ENCODE data around the gene PTPRM. TPM values are rescaled to one million over a fixed set of nuclear protein-coding genes. Genes with fewer than 3 reads are reported as not detected.

The PTPRM gene
- polyA plus RNA-seq, 1 donor (not counting 4 experiments of a cell fraction or from before 2014, with no cell fraction given) = 54.5 TPM

DNA sequence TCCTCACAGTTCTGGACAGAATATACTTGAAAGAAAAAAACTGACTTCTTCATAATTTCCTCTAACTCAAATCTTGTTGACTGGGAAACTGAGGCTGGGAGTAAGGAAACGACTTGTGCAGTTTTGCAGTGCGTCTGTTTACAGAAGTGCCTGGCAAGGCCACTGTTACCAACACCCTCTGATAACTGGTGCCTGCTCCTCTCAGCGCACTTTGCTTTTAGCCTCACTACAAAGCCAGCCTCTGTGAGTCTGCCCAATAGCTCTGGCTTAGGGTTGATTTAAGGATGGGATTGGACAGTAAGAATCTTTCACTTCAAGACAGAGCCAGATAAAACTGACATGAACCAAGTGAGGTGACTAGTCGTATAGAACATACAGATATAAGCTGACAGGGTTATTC lies 410.8 kb downstream of the PTPRM start:
- H3K4me1 ChIP-seq (ENCODE audit: control insufficient read depth, extremely low read depth, insufficient read depth, low read length) = no peaks in the 10 kb centered on the region
- dilution Hi-C loops (cut with MboI; ENCODE audit: extremely low pct_ligation_motif_present, low sequenced_read_pairs) = no loop called here
- H3K4me2 ChIP-seq (ENCODE audit: control insufficient read depth, extremely low read depth, insufficient read depth, low read depth, low read length) = no peak overlapping the region
- H3K9ac ChIP-seq (ENCODE audit: control insufficient read depth, extremely low read depth, insufficient read depth, low read length) = no peak overlapping the region
- DNase-seq (ENCODE audit: low read depth, low spot score) (no peak), FAIRE-seq (no peak)
- H3K27ac ChIP-seq (ENCODE audit: control insufficient read depth, insufficient read depth, low read length) = no peak overlapping the region
- no peaks in the 10 kb centered on the region for H3K36me3 ChIP-seq (ENCODE audit: control insufficient read depth in 2 of 2, extremely low read depth in 1 of 2, insufficient read depth in 2 of 2, low read length in 2 of 2)
- no peak overlapping the region for H2AFZ ChIP-seq (ENCODE audit: control insufficient read depth, low read length)
- H3K27me3 ChIP-seq (ENCODE audit: control insufficient read depth, extremely low read depth, insufficient read depth, low read length) = no peaks in the 10 kb centered on the region
- no peak overlapping the region for H3K4me3 ChIP-seq (ENCODE audit: control insufficient read depth in 2 of 3, extremely low read depth in 1 of 3, insufficient read depth in 2 of 3, low read depth in 1 of 3, low read length in 3 of 3)
- no peaks in the 10 kb centered on the region for H3K9me1 ChIP-seq (ENCODE audit: control insufficient read depth, extremely low read depth, insufficient read depth, low read length)
- TF ChIP-seq EZH2 (IDR thresholded peaks at IDR 0.05; ENCODE audit: low read length) = no peak
- TF ChIP-seq, protein P1, sequence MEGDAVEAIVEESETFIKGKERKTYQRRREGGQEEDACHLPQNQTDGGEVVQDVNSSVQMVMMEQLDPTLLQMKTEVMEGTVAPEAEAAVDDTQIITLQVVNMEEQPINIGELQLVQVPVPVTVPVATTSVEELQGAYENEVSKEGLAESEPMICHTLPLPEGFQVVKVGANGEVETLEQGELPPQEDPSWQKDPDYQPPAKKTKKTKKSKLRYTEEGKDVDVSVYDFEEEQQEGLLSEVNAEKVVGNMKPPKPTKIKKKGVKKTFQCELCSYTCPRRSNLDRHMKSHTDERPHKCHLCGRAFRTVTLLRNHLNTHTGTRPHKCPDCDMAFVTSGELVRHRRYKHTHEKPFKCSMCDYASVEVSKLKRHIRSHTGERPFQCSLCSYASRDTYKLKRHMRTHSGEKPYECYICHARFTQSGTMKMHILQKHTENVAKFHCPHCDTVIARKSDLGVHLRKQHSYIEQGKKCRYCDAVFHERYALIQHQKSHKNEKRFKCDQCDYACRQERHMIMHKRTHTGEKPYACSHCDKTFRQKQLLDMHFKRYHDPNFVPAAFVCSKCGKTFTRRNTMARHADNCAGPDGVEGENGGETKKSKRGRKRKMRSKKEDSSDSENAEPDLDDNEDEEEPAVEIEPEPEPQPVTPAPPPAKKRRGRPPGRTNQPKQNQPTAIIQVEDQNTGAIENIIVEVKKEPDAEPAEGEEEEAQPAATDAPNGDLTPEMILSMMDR (optimal IDR thresholded peaks at IDR 0.05 in 1 of 3, IDR thresholded peaks at IDR 0.05 in 1 of 3, conservative IDR thresholded peaks at IDR 0.05 in 1 of 3; ENCODE audit: extremely low read depth in 1 of 3, insufficient read depth in 2 of 3, low read length in 3 of 3) = no peak
- H4K20me1 ChIP-seq (ENCODE audit: control insufficient read depth, extremely low read depth, insufficient read depth, low read length) = no peaks in the 10 kb centered on the region
- no peaks in the 10 kb centered on the region for H3K9me3 ChIP-seq (ENCODE audit: control insufficient read depth, low read depth, low read length)
- no peaks in the 10 kb centered on the region for H3K79me2 ChIP-seq (ENCODE audit: control insufficient read depth, insufficient read depth, low read length)

DNA sequence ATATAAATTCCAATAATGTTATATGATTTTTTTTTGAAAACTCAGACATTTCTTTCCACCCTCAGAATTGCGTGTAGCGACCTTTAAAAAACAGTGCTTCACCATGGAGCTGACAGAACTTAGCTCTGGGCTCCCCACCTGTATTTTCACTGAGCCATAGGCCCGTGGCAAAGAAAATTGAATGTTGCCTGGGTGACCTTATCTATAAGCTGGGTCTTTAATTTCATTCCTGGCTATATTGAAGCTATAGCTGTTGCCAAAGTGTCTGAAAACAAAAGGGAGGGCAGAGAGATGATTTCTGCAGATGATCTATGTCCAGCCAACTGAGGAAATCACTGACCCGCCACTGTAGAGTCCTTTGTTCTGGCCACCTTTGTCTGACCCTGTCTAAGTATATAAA lies 411.7 kb downstream of the PTPRM start:
- FAIRE-seq (no peak), DNase-seq (ENCODE audit: low read depth, low spot score) (no peak)
- no peak for TF ChIP-seq EZH2 (IDR thresholded peaks at IDR 0.05; ENCODE audit: low read length)
- TF ChIP-seq, protein P1 (optimal IDR thresholded peaks at IDR 0.05 in 1 of 3, IDR thresholded peaks at IDR 0.05 in 1 of 3, conservative IDR thresholded peaks at IDR 0.05 in 1 of 3; ENCODE audit: extremely low read depth in 1 of 3, insufficient read depth in 2 of 3, low read length in 3 of 3) = no peak

More for the DNA sequence above, 411.7 kb downstream of the PTPRM start:
- H4K20me1 ChIP-seq (ENCODE audit: control insufficient read depth, extremely low read depth, insufficient read depth, low read length) = no peaks in the 10 kb centered on the region
- H3K27ac ChIP-seq (ENCODE audit: control insufficient read depth, insufficient read depth, low read length) = no peak overlapping the region
- H3K27me3 ChIP-seq (ENCODE audit: control insufficient read depth, extremely low read depth, insufficient read depth, low read length) = no peaks in the 10 kb centered on the region
- H3K79me2 ChIP-seq (ENCODE audit: control insufficient read depth, insufficient read depth, low read length) = no peaks in the 10 kb centered on the region
- no peak overlapping the region for H3K4me2 ChIP-seq (ENCODE audit: control insufficient read depth, extremely low read depth, insufficient read depth, low read depth, low read length)
- H3K9me3 ChIP-seq (ENCODE audit: control insufficient read depth, low read depth, low read length) = no peaks in the 10 kb centered on the region
- dilution Hi-C loops (cut with MboI; ENCODE audit: extremely low pct_ligation_motif_present, low sequenced_read_pairs) = no loop called here
- no peaks in the 10 kb centered on the region for H3K36me3 ChIP-seq (ENCODE audit: control insufficient read depth in 2 of 2, extremely low read depth in 1 of 2, insufficient read depth in 2 of 2, low read length in 2 of 2)
- no peak overlapping the region for H3K9ac ChIP-seq (ENCODE audit: control insufficient read depth, extremely low read depth, insufficient read depth, low read length)
- no peak overlapping the region for H2AFZ ChIP-seq (ENCODE audit: control insufficient read depth, low read length)
- H3K4me1 ChIP-seq (ENCODE audit: control insufficient read depth, extremely low read depth, insufficient read depth, low read length) = no peaks in the 10 kb centered on the region
- H3K9me1 ChIP-seq (ENCODE audit: control insufficient read depth, extremely low read depth, insufficient read depth, low read length) = no peaks in the 10 kb centered on the region
- H3K4me3 ChIP-seq (ENCODE audit: control insufficient read depth in 2 of 3, extremely low read depth in 1 of 3, insufficient read depth in 2 of 3, low read depth in 1 of 3, low read length in 3 of 3) = no peak overlapping the region
